ENCODE results near the gene SCARB1.

GRCh38 chr12:124792156-124792555, 71.5 kb downstream of the SCARB1 start:
- TF ChIP-seq CTCF (IDR thresholded peaks at IDR 0.05; ENCODE audit: low read length) (no peak), EZH2 (optimal IDR thresholded peaks at IDR 0.05; ENCODE audit: low read depth, low read length) (no peak)
